Fibroblast of lung (primary cell): ENCODE data around the gene NOTCH2. TPM values are rescaled to one million over a fixed set of nuclear protein-coding genes. Genes with fewer than 3 reads are reported as not detected.

Experiments used
- DNase-seq, 2 donors: peaks; one replicate each; pipeline versions ENCODE4 v3.0.0 to v3.0.0-alpha.2; 2010; ENCODE audit warnings: low read depth in 2 of 2
- H2AFZ ChIP-seq: 2 replicates; pipeline ENCODE4 v1.5.1; 2012; ENCODE audit warnings: low read length, control low read depth, inconsistent platforms
- H3K27ac ChIP-seq: 2 replicates; pipeline ENCODE4 v1.5.1; 2011; ENCODE audit warnings: low read length, control low read depth; ENCODE audit not compliant: insufficient read depth
- H3K27me3 ChIP-seq: 2 replicates; pipeline ENCODE4 v1.5.1; 2011; ENCODE audit warnings: mild to moderate bottlenecking, low read length; ENCODE audit not compliant: control insufficient read depth, insufficient read depth
- H3K36me3 ChIP-seq: 2 replicates; pipeline ENCODE4 v1.5.1; 2011; ENCODE audit warnings: low read length; ENCODE audit not compliant: control insufficient read depth, insufficient read depth
- H3K4me1 ChIP-seq: 2 replicates; pipeline ENCODE4 v1.5.1; 2011; ENCODE audit warnings: low read length; ENCODE audit not compliant: control insufficient read depth, insufficient read depth; ENCODE audit errors: extremely low read depth
- H3K4me2 ChIP-seq: 2 replicates; pipeline ENCODE4 v1.5.1; 2011; ENCODE audit warnings: low read length, control low read depth; ENCODE audit not compliant: insufficient read depth; ENCODE audit errors: extremely low read depth
- H3K4me3 ChIP-seq, 4 experiments: fragments of 200-600 bp in 1 of 4; sonication (generic) in 1 of 4; replicated peaks in 1 of 4; 2 replicates each; pipeline ENCODE4 v1.5.1; 2011 to 2016; ENCODE audit warnings: low read length in 4 of 4, low read depth in 3 of 4, mild to moderate bottlenecking in 3 of 4, control low read depth in 2 of 4, inconsistent platforms in 1 of 4, mixed read lengths in 1 of 4; ENCODE audit not compliant: insufficient read depth in 1 of 4; ENCODE audit errors: control extremely low read depth in 1 of 4
- H3K79me2 ChIP-seq: 2 replicates; pipeline ENCODE4 v1.5.1; 2012; ENCODE audit warnings: mild to moderate bottlenecking, low read length, inconsistent platforms; ENCODE audit not compliant: control insufficient read depth, insufficient read depth
- H3K9ac ChIP-seq: 2 replicates; pipeline ENCODE4 v1.5.1; 2011; ENCODE audit warnings: mild to moderate bottlenecking, low read length, control low read depth; ENCODE audit not compliant: insufficient read depth
- H3K9me3 ChIP-seq: 2 replicates; pipeline ENCODE4 v1.5.1; 2012; ENCODE audit warnings: low read depth, low read length; ENCODE audit not compliant: control insufficient read depth, insufficient read depth
- H4K20me1 ChIP-seq: 2 replicates; pipeline ENCODE4 v1.5.1; 2011; ENCODE audit warnings: low read length; ENCODE audit not compliant: control insufficient read depth, insufficient read depth; ENCODE audit errors: extremely low read depth
- CTCF ChIP-seq, 2 donors: IDR thresholded peaks in 1 of 2; conservative IDR thresholded peaks in 1 of 2; 1 replicate in 1 of 2; 2 replicates in 1 of 2; pipeline ENCODE4 v1.5.1; 2011 to 2012; ENCODE audit warnings: low read length in 2 of 2, control low read depth in 1 of 2, inconsistent platforms in 1 of 2, low read depth in 1 of 2, mild to moderate bottlenecking in 1 of 2
- EZH2 ChIP-seq: IDR thresholded peaks from 2 replicates; pipeline ENCODE4 v1.5.1; 2012; ENCODE audit warnings: low read length, control low read depth, mild to moderate bottlenecking; ENCODE audit errors: missing control alignments
- polyA plus RNA-seq, 2 donors: library from polyadenylated mRNA; depleted of rRNA in 1 of 2; stranded (reverse) in 1 of 2; unstranded in 1 of 2; fragments of >200 nt; gene quantifications; 2 replicates each; pipeline ENCODE4 v1.2.1, GENCODE V29; 2011 to 2012; ENCODE audit warnings: missing spikeins in 1 of 2
- total RNA-seq: library from RNA; depleted of rRNA; stranded (reverse); fragments of >200 nt; gene quantifications from 2 replicates; pipeline ENCODE4 v1.2.1, GENCODE V29; 2014

NOTCH2 gene
- total and polyA plus RNA-seq, 2 donors (not counting 1 experiment from before 2014, with no cell fraction given), result 86.3 to 204 TPM

DNA sequence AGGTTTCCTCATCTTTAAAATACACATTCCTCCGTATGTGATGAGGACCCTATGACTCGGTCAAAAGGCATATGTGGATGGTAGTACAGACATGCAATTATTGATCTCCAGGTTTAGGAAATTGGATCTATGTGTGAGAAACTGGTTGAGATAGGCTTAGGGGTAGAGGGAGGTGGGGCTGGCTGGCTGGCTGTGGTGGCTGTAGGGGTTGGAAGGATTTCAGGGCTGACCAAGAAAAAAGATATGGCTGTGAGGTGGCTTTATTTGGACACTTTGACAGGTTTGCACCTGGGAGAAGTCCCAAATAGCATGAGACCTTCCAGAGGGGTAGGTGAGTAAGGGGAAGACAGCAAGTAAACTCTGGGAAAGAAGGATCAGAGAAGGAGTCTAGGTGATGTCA, 133.5 kb downstream of the NOTCH2 start:
- H3K79me2 ChIP-seq, result no peaks in the 10 kb centered on the region
- no peaks in the 10 kb centered on the region for H4K20me1 ChIP-seq
- H3K9me3 ChIP-seq, result no peaks in the 10 kb centered on the region
- TF ChIP-seq EZH2, result no peak
- TF ChIP-seq CTCF (conservative IDR thresholded peaks at IDR 0.05 in 1 of 2, IDR thresholded peaks at IDR 0.05 in 1 of 2; ENCODE audit: low read depth in 1 of 2, low read length in 2 of 2), result no peak
- DNase-seq, result no peak
- H3K4me3 ChIP-seq, result no peak overlapping the region
- H2AFZ ChIP-seq, result no peak overlapping the region
- no peak overlapping the region for H3K27ac ChIP-seq
- H3K9ac ChIP-seq, result no peak overlapping the region
- no peaks in the 10 kb centered on the region for H3K4me1 ChIP-seq
- peaks cover 25% of the 10 kb centered on the region for H3K36me3 ChIP-seq
- no peak overlapping the region for H3K4me2 ChIP-seq
- no peaks in the 10 kb centered on the region for H3K27me3 ChIP-seq

DNA sequence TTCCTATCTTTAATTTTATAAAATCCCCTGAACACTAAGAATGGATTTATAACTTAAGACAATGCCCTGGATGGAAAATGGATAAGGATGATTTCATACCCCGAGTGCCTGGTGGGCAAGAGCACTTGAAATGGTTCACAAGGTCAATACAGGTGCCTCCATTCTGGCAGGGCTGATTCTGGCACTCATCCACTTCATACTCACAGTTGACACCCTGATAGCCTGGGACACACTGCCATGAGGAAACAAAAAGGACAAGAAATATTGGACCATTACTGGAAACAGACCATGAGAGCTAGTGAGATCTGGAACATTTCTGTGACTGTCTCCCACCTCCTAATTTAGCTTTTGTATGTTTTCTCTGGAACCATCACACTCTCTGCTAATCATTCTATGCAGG, 134.1 kb downstream of the NOTCH2 start:
- Histone ChIP-seq H3K4me2 (no peak overlapping the region), H3K4me1 (no peaks in the 10 kb centered on the region), H3K27ac (no peak overlapping the region), H2AFZ (no peak overlapping the region), H3K9ac (no peak overlapping the region), H3K4me3 (no peak overlapping the region), H3K9me3 (no peaks in the 10 kb centered on the region), H3K79me2 (no peaks in the 10 kb centered on the region), H3K36me3 (peaks cover 23% of the 10 kb centered on the region), H3K27me3 (no peaks in the 10 kb centered on the region), H4K20me1 (no peaks in the 10 kb centered on the region)
- no peak for DNase-seq
- no peak for TF ChIP-seq EZH2
- no peak for TF ChIP-seq CTCF (conservative IDR thresholded peaks at IDR 0.05 in 1 of 2, IDR thresholded peaks at IDR 0.05 in 1 of 2; ENCODE audit: low read depth in 1 of 2, low read length in 2 of 2)

DNA sequence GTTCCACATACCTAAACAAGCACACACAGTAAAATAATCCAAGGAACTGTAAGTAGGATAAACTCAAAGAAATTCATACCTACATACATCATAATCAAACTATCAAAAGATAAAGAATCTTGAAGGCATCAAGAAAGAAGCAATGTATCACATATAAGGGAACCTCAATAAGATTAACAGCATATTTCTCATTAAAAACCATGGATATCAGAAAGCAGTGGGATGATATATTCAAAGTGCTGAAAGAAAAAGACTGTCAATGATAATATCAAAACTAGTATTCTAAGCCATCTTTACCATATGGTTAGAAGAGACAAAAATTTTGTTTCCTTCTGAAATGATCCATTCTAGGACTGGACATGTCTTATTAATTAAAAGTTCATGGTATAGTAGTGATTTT, 136.1 kb downstream of the NOTCH2 start:
- no peaks in the 10 kb centered on the region for H3K79me2 ChIP-seq
- TF ChIP-seq EZH2 (no peak), CTCF (conservative IDR thresholded peaks at IDR 0.05 in 1 of 2, IDR thresholded peaks at IDR 0.05 in 1 of 2; ENCODE audit: low read depth in 1 of 2, low read length in 2 of 2) (no peak)

More for the DNA sequence above, 136.1 kb downstream of the NOTCH2 start:
- DNase-seq, result no peak
- H3K9ac ChIP-seq, result no peak overlapping the region
- H3K27ac ChIP-seq, result no peak overlapping the region
- H3K4me1 ChIP-seq, result no peaks in the 10 kb centered on the region
- no peak overlapping the region for H2AFZ ChIP-seq
- no peaks in the 10 kb centered on the region for H4K20me1 ChIP-seq
- no peak overlapping the region for H3K4me3 ChIP-seq
- no peaks in the 10 kb centered on the region for H3K9me3 ChIP-seq
- H3K4me2 ChIP-seq, result no peak overlapping the region
- H3K36me3 ChIP-seq, result peaks cover 27% of the 10 kb centered on the region
- no peaks in the 10 kb centered on the region for H3K27me3 ChIP-seq
